ENCODE results near the gene ASAP2. TPM values are rescaled to one million over a fixed set of nuclear protein-coding genes. Genes with fewer than 3 reads are reported as not detected.

The ASAP2 gene
- polyA plus RNA-seq, 1 experiment = 30.0 TPM

DNA sequence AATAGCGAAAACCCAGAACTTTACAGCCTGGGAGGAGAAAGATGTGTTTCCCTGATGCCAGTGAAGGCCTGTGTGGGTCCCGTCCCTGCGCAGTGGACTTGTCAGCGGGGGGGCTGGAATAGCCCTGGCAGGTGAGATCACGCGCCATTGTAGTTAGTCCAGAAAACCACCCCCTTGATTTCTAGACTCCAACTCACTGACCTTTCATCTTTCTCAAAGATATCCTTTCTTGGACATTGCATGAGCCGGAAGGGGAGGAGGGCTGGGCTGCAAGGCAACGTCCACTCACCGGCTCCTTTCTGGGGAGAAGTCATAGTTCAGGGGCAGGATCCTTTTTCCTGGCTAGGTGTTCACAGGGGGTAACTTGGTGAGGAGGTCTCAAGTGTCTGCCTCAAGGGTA is 22.3 kb upstream of the ASAP2 start:
- no peak overlapping the region for H3K4me3 ChIP-seq (ENCODE audit: low read depth, low read length)
- no peaks in the 10 kb centered on the region for H3K27me3 ChIP-seq (ENCODE audit: control insufficient read depth, insufficient read depth, low read length)
- no peaks in the 10 kb centered on the region; the same call in none of the 2 replicates for H3K9me3 ChIP-seq (ENCODE audit: control insufficient read depth, insufficient read depth, low read length)
- CTCF ChIA-PET = no interaction called here
- DNase-seq (ENCODE audit: low read depth, low spot score) = no peak
- TF ChIP-seq, protein P1, sequence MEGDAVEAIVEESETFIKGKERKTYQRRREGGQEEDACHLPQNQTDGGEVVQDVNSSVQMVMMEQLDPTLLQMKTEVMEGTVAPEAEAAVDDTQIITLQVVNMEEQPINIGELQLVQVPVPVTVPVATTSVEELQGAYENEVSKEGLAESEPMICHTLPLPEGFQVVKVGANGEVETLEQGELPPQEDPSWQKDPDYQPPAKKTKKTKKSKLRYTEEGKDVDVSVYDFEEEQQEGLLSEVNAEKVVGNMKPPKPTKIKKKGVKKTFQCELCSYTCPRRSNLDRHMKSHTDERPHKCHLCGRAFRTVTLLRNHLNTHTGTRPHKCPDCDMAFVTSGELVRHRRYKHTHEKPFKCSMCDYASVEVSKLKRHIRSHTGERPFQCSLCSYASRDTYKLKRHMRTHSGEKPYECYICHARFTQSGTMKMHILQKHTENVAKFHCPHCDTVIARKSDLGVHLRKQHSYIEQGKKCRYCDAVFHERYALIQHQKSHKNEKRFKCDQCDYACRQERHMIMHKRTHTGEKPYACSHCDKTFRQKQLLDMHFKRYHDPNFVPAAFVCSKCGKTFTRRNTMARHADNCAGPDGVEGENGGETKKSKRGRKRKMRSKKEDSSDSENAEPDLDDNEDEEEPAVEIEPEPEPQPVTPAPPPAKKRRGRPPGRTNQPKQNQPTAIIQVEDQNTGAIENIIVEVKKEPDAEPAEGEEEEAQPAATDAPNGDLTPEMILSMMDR (IDR thresholded peaks at IDR 0.05; ENCODE audit: low read depth, low read length) = no peak
- POLR2A ChIA-PET = no interaction called here
- no peak overlapping the region for H3K27ac ChIP-seq (ENCODE audit: low read depth, low read length)

GRCh38 chr2:9187620-9188214 is 18.9 kb upstream of the ASAP2 start:
- Histone ChIP-seq H3K27me3 (ENCODE audit: control insufficient read depth, insufficient read depth, low read length) (no peaks in the 10 kb centered on the region), H3K27ac (ENCODE audit: low read depth, low read length) (no peak overlapping the region), H3K4me3 (ENCODE audit: low read depth, low read length) (no peak overlapping the region), H3K9me3 (ENCODE audit: control insufficient read depth, insufficient read depth, low read length) (no peaks in the 10 kb centered on the region; the same call in 1 of the 2 replicates)
- POLR2A ChIA-PET = no interaction called here
- CTCF ChIA-PET = interaction anchor here (2.3 kb wide), 1 partner anchor 18 kb away, joined by 9 read pairs; no protein-coding TSS in a partner anchor
- TF ChIP-seq, protein P1 (IDR thresholded peaks at IDR 0.05; ENCODE audit: low read depth, low read length) = no peak
- DNase-seq (ENCODE audit: low read depth, low spot score) = no peak

- no peaks in the 10 kb centered on the region; the same call in 1 of the 2 replicates for H3K9me3 ChIP-seq (ENCODE audit: control insufficient read depth, insufficient read depth, low read length)
- ChIA-PET CTCF (interaction anchor here (2.3 kb wide), 1 partner anchor 16 kb away, joined by 9 read pairs; no protein-coding TSS in a partner anchor), POLR2A (no interaction called here)
- TF ChIP-seq, protein P1 (IDR thresholded peaks at IDR 0.05; ENCODE audit: low read depth, low read length) = no peak
- H3K4me3 ChIP-seq (ENCODE audit: low read depth, low read length) = no peak overlapping the region
- H3K27me3 ChIP-seq (ENCODE audit: control insufficient read depth, insufficient read depth, low read length) = no peaks in the 10 kb centered on the region
- DNase-seq (ENCODE audit: low read depth, low spot score) = no peak
- H3K27ac ChIP-seq (ENCODE audit: low read depth, low read length) = no peak overlapping the region
Observed at GRCh38 chr2:9188823-9189222, 17.8 kb upstream of the ASAP2 start.

GRCh38 chr2:9189901-9190300 is 16.7 kb upstream of the ASAP2 start:
- no peak overlapping the region for H3K4me3 ChIP-seq (ENCODE audit: low read depth, low read length)
- no peaks in the 10 kb centered on the region for H3K9me3 ChIP-seq (ENCODE audit: control insufficient read depth, insufficient read depth, low read length)
- no peak for DNase-seq (ENCODE audit: low read depth, low spot score)
- POLR2A ChIA-PET = no interaction called here
- TF ChIP-seq, protein P1 (IDR thresholded peaks at IDR 0.05; ENCODE audit: low read depth, low read length) = no peak
- no peaks in the 10 kb centered on the region for H3K27me3 ChIP-seq (ENCODE audit: control insufficient read depth, insufficient read depth, low read length)
- no peak overlapping the region for H3K27ac ChIP-seq (ENCODE audit: low read depth, low read length)
- CTCF ChIA-PET = interaction anchor here (2.3 kb wide), 1 partner anchor 15 kb away, joined by 9 read pairs; no protein-coding TSS in a partner anchor

GRCh38 chr2:9191041-9191481 is 15.6 kb upstream of the ASAP2 start:
- Histone ChIP-seq H3K9me3 (ENCODE audit: control insufficient read depth, insufficient read depth, low read length) (no peaks in the 10 kb centered on the region), H3K27ac (ENCODE audit: low read depth, low read length) (peak overlapping the region; percentile 95), H3K27me3 (ENCODE audit: control insufficient read depth, insufficient read depth, low read length) (no peaks in the 10 kb centered on the region), H3K4me3 (ENCODE audit: low read depth, low read length) (no peak overlapping the region)
- CTCF ChIA-PET = no interaction called here
- POLR2A ChIA-PET = interaction anchor here (0.6 to 1.5 kb wide), 2 partner anchors 12 to 18 kb away, joined by 4 to 5 read pairs; no protein-coding TSS in a partner anchor
- TF ChIP-seq, protein P1 (IDR thresholded peaks at IDR 0.05; ENCODE audit: low read depth, low read length) = no peak
- peak; percentile 82 for DNase-seq (ENCODE audit: low read depth, low spot score)
